Stimulated activated CD4-positive, alpha-beta T cell treated with anti-CD3 and anti-CD28 coated beads, Interleukin-2, amount 100 ng/mL, for 4 hours (primary cell): Measurements from ENCODE around the gene SLC26A3.
"Not testable (repeated sequence)": the region's sequence is repeated elsewhere in the genome, so short reads cannot be mapped to it uniquely, and the experiment has no call there.

Experiments used
- DNase-seq: peaks from one replicate; pipeline ENCODE4 v3.0.0-alpha.2; 2020; ENCODE audit warnings: low read depth

Gene SLC26A3

GRCh38 chr7:107803009-107803610 is at the start of gene SLC26A3:
TSS of gene SLC26A3 (minus strand) at chr7:107803223. CDS start at chr7:107794509, 8,714 bp downstream.
- no peak for DNase-seq

GRCh38 chr7:107850643-107851042 is 47.6 kb upstream of the SLC26A3 start:
- no peak for DNase-seq

DNA sequence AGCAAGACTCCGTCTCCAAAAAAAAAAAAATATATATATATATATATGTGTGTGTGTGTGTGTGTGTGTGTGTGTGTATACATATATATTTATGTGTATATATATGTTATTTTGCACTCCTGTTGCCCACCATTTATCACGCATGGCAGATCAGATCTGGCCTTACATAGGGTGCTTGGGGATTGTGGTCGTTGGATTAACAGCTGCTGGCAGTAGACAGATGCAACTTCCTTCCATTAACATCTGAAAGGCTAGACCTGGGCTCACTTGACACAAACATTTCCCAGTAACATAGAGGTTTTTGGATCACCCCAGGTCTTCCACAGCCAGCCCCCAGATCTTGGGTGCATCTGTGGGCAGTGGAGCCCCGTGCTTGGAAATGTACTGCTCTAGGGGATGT is 47.2 kb upstream of the SLC26A3 start:
- no peak for DNase-seq

- not testable (repeated sequence) for DNase-seq
Measured at GRCh38 chr7:107848211-107848610, 45.2 kb upstream of the SLC26A3 start.

DNA sequence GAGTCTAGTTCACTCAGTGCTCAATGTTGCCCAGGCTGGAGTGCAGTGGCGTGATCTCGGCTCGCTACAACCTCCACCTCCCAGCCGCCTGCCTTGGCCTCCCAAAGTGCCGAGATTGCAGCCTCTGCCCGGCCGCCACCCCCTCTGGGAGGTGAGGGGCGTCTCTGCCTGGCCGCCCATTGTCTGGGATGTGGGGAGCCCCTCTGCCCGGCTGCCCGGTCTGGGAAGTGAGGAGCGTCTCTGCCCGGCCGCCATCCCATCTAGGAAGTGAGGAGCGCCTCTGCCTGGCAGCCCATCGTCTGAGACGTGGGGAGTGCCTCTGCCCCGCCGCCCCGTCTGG is 44.8 kb upstream of the SLC26A3 start:
- DNase-seq, result not testable (repeated sequence)

DNA sequence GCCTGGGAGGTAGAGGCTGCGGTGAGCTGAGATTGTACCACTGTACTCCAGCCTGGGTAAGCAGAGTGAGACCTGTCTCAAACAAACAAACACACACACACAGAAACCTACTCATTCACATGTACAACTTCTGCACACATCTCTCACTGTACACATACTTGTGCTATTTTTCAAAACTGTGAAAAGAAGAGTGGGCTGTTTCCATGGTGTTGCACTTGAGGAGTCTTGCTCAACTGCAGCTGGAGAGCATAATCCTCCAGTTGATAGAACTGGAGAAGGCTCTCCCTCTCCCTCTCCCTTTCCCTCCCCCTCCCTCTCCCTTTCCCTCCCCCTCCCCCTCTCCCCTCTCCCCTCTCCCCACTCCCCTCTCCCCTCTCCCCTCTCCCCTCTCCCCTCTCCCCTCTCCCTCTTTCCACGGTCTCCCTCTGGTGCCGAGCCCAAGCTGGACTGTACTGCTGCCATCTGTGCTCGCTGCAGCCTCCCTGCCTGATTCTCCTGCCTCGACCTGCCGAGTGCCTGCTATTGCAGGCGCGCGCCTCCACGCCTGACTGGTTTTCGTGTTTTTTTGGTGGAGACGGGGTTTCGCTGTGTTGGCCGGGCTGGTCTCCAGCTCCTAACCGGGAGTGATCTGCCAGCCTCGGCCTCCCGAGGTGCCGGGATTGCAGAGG is 44.3 kb upstream of the SLC26A3 start:
- no peak for DNase-seq

DNA sequence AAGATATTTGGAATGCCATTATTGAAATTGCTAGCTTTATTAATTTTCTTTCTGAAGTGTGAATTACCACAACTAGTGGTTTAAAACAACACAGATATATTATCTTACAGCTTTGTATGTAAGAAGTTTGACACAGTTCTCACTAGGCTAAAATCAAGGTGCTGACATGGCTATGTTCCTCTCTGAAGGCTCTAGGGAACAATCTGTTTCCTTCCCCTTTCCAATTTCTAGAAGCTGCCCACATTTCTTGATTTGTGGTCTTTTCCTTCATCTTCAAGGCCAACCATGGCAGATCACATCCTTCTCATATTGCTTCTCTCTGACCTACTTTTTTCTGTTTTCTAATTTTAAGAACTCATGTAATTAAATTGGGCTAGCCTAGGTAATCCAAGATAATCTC is 43.3 kb upstream of the SLC26A3 start:
- DNase-seq, result no peak

- DNase-seq, result no peak
Measured at GRCh38 chr7:107843184-107843583, 40.2 kb upstream of the SLC26A3 start.

DNA sequence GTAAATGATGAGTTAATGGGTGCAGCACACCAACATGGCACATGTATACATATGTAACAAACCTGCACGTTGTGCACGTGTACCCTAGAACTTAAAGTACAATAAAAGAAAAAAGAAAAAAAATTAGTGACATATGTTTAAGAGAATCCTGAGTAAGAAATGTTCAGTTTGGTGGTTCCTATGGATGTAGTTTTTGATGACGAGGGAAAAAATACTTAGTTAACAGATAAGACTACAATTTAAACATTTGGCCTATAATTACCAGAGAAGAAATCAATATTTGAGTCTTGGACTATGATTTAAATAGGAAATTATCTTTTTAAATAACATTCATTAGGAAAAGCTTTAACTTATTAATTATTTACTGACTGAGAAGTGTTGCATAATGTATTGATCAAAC is 39.2 kb upstream of the SLC26A3 start:
- no peak for DNase-seq

DNA sequence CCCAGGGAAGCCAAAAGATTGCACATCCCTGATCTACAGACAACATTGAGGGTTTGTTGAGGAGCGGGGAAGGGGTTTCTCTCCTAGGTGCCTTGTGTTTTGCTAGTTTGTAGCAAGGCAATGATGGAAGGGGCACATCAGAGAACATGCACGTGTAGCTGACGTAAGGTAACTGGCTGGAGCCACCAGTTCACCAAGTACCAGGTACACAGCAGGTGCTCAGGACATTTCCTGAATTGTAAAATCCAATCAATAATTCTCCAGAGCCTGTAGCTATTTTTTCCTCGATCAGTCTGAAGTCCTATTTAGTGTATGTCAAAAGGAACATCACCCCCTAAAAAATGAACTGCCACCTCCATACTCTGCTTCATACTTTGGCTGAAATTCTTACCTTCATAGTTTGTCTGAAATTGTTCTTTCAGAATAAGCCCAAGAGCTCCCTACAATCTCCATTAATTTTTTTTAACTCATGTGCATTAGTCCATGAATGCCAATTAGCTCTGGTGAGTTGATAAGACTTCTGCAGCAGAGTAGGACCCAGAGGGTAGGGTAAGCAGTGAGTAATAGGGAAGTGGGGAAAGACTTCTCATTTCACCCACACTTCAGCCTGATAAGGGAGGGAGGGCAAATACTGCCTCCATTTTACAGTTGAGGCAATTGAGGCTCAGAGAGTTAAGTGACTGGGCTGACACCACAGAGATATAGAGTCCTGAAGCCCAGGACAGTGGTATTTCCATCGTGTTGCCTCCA is 36.0 kb upstream of the SLC26A3 start:
- DNase-seq, result no peak

DNA sequence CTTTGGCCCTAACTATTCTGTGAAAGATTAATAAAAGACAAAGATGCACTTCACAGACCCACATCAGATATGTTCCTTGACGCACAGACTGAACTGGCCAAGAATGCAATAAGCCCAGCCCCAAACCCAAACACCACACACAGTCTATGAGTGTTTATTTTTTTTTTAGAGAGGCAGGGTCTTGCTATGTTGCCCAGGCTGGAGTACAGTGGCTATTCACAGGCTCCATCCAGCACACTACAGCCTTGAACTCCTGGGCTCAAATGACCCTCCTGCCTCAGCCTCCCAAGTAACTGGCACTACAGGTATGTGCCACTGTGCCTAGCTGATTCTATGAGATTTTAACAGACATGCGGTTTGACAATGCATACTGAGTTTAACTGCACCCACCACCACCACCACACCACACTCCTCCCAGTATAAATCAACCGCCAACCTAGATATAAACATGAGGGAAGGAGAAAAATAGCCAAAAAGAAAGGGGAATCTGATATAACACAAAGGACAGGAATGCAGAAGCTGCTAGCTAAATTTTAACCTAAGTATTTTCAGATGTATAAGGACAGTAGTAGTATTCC is 35.1 kb upstream of the SLC26A3 start:
- DNase-seq, result no peak

GRCh38 chr7:107837145-107837512 is 34.1 kb upstream of the SLC26A3 start:
- no peak for DNase-seq

- DNase-seq, result no peak
Measured at GRCh38 chr7:107836237-107837144, 33.5 kb upstream of the SLC26A3 start.

DNA sequence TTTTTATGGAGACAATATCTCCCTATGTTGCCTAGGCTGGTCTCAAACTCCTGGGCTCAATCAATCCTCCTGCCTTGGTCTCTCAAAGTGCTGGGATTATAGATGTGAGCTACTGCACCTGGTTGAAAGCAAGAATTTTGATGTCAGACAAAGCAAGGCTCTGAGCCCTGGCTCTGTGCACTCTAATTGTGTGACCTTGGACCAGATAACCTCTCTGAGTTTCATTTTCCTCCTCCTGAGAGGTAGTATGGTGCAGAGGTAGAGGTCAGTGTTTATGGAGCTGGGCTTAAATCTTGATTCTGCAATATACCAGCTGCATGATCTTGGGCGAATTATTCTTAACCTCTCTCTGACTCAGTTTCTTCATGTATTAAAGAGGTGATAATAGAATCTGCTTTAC is 31.4 kb upstream of the SLC26A3 start:
- DNase-seq, result no peak

GRCh38 chr7:107833684-107834106 is 30.7 kb upstream of the SLC26A3 start:
- DNase-seq, result no peak

DNA sequence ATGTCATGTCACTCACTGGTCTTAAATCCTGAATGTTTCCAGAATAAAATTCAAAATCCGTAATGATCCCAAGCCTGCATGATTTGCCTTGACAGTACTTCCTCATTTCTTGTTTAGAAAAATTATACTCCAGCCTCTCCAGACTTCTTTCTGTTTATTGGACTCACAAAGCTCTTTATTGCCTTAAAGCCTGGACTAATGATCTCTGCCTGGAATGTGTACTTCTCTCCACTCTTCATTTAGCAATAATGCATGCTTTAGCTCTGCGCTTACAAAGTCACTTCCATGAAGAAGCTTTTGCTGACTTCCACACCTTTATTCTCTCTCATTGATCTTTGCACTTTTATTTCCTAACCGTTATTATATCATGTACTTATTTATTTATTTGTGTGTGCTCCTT is 27.4 kb upstream of the SLC26A3 start:
- DNase-seq, result no peak

DNA sequence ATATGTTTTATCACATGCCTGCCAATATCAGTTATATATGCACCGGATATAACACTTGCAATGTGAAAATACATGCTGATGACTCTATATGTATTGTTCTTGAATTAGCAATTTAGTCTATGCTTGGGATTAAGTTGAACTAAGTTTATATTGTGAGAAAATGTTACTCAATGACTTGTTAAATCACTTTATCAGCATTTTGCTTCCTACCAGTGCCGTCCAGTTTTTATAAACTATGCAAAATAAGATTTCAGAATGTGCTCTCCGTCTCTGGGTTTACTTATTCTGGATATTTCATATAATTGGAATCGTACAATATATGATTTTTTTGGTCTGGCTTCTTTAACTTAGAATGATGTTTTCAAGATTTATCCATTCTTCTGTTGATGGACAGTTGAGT is 25.5 kb upstream of the SLC26A3 start:
- no peak for DNase-seq

- no peak for DNase-seq
Measured at GRCh38 chr7:107827501-107827900, 24.5 kb upstream of the SLC26A3 start.

DNA sequence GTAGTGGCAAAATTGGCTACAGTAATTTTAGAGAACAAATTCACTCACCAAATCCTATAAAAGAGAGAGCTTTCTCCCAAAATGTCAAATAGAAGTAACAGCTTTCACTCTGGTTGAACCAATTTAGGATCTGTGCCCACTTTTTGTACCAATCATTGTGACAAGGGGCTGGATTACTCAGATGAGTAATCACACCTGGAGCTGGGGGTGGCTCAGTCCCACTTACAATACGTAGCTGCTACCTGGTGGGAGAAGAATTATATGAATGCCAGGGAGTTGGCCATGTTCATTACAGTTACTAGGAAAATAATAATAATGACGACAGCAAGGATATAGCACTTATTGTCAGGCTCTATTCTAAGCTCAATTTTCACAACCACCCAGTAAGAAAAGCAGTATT is 23.4 kb upstream of the SLC26A3 start:
- no peak for DNase-seq

DNA sequence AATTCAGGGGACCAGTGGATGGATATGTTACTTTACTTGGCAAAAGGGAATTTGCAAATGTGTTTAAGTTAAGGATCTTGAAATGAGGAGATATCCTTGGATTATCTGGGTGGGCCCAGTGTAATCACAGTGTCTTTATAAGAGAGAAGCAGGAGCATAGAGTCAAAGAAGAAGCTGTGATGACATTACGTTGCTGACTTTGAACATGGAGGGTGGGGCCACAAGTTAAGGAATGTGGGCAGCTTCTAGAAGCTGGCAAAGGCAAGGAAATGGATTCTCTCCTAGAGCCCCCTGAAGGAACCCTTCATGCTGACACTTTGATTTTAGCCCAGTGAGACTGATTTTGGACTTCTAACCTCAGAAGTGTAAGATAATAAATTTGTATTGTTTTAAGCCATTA is 21.8 kb upstream of the SLC26A3 start:
- no peak for DNase-seq

DNA sequence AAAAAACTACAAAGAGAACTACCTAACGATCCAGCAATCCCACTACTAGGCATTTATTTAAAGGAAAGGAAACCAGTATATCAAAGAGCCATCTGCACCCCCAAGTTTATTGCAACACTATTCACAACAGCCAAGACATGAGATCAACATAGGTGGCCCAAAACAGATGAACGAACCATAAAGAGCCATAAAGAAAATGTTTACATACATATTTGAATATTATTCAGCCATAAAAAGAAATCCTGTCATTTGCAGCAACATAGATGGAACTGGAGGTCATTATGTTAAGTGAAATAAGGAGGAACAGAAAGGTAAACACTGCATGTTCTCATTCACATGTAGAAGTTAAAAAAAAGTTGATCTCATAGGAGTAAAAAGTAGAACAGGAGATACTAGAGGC is 15.6 kb upstream of the SLC26A3 start:
- DNase-seq, result no peak

GRCh38 chr7:107816011-107816566 is 13.1 kb upstream of the SLC26A3 start:
- DNase-seq, result no peak
